ENCODE data around the gene PRPF38B. TPM values are rescaled to one million over a fixed set of nuclear protein-coding genes. Genes with fewer than 3 reads are reported as not detected.

PRPF38B gene
- total RNA-seq, 1 experiment from 2014 or later, result 46.4 TPM

GRCh38 chr1:108750476-108751181 is 58.5 kb downstream of the PRPF38B start:
- H3K9me2 ChIP-seq (ENCODE audit: insufficient read depth), result no peaks in the 10 kb centered on the region
- POLR2A ChIA-PET, result no interaction called here
- CTCF ChIA-PET, result no interaction called here
- H3K4me3 ChIP-seq (replicated peaks in 1 of 2; ENCODE audit: low read depth in 1 of 2, low read length in 2 of 2), result no peak overlapping the region
- no peaks in the 10 kb centered on the region for H3K27me3 ChIP-seq (ENCODE audit: insufficient read depth, low read length)
- no peak for TF ChIP-seq RAD21 (IDR thresholded peaks at IDR 0.05; ENCODE audit: low read depth)
- no peak for TF ChIP-seq CEBPB (IDR thresholded peaks at IDR 0.05; ENCODE audit: low read depth)
- TF ChIP-seq ELF1 (IDR thresholded peaks at IDR 0.05; ENCODE audit: borderline replicate concordance, low read depth), result no peak
- TF ChIP-seq JUND (IDR thresholded peaks at IDR 0.05), result no peak
- TF ChIP-seq, protein P1, sequence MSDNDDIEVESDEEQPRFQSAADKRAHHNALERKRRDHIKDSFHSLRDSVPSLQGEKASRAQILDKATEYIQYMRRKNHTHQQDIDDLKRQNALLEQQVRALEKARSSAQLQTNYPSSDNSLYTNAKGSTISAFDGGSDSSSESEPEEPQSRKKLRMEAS (IDR thresholded peaks at IDR 0.05), result no peak
- no peak for ATAC-seq
- RAD21 ChIA-PET (ENCODE audit: low non-redundant PET in 1 of 2, low total read pairs in 2 of 2, uncharacterized antibody in 2 of 2, unreplicated experiment in 2 of 2), result no interaction called here
- H3K4me2 ChIP-seq (ENCODE audit: low read length), result no peak overlapping the region
- no peak overlapping the region for H3K27ac ChIP-seq (ENCODE audit: low read depth, low read length)
- no peak overlapping the region for H2AFZ ChIP-seq (ENCODE audit: low read depth, low read length, poor library complexity, severe bottlenecking)
- H3K9me3 ChIP-seq (ENCODE audit: control insufficient read depth in 1 of 2, insufficient read depth in 1 of 2, low read depth in 1 of 2, low read length in 2 of 2), result no peaks in the 10 kb centered on the region
- intact Hi-C loops (cut with micrococcal nuclease), result no loop called here
- H4K20me1 ChIP-seq (ENCODE audit: insufficient read depth), result no peaks in the 10 kb centered on the region
- peaks cover 3 to 12% of the 10 kb centered on the region in 2 experiments; a peak in 3 of 4 replicates for H3K4me1 ChIP-seq (ENCODE audit: control insufficient read depth in 1 of 2, insufficient read depth in 2 of 2, low read length in 2 of 2)
- H3K9ac ChIP-seq (ENCODE audit: low read length), result no peak overlapping the region
- H3K79me2 ChIP-seq (ENCODE audit: insufficient read depth, low read length), result peaks cover 15% of the 10 kb centered on the region
- no peak for DNase-seq (ENCODE audit: low read depth, low spot score)
- BruUV-seq (replicated peaks), result no TSS peak
- H3K36me3 ChIP-seq (ENCODE audit: control insufficient read depth in 1 of 2, insufficient read depth in 2 of 2, low read length in 2 of 2), result no peaks in the 10 kb centered on the region; a peak in 1 of 4 replicates

Other genes with a start within 250 kb of the PRPF38B start
- gene NBPF6, start 242.0 kb upstream of the PRPF38B start, total RNA-seq (2021; ENCODE audit: unreplicated experiment), result not detected
- gene EEIG2, start 132.2 kb upstream of the PRPF38B start, total RNA-seq (2021; ENCODE audit: unreplicated experiment), result 16.0 TPM
- not detected for gene HENMT1, start 31.2 kb upstream of the PRPF38B start, total RNA-seq (2021; ENCODE audit: unreplicated experiment)
- 0.10 TPM for gene FNDC7, start 20.6 kb downstream of the PRPF38B start, total RNA-seq (2021; ENCODE audit: unreplicated experiment)
- 22.6 TPM for gene STXBP3, start 54.4 kb downstream of the PRPF38B start, total RNA-seq (2021; ENCODE audit: unreplicated experiment)
- 0.15 TPM for gene AKNAD1, start 164.8 kb downstream of the PRPF38B start, total RNA-seq (2021; ENCODE audit: unreplicated experiment)
- gene GPSM2, start 184.7 kb downstream of the PRPF38B start, total RNA-seq (2021; ENCODE audit: unreplicated experiment), result 58.1 TPM